Cardiac muscle cell (in vitro differentiated cells and primary cell): ENCODE measurements around the gene FBXO44. TPM values are rescaled to one million over a fixed set of nuclear protein-coding genes. Genes with fewer than 3 reads are reported as not detected.

Experiments used
- DNase-seq, 2 donors: peaks; one replicate each; pipeline versions ENCODE4 v3.0.0 to v3.0.0-alpha.2; 2010 to 2017; ENCODE audit warnings: low read depth in 1 of 2, low spot score in 1 of 2
- H3K27ac ChIP-seq: fragments of 200-600 bp; sonication (generic); 2 replicates; pipeline ENCODE4 v1.5.1; 2016
- H3K27me3 ChIP-seq: fragments of 200-600 bp; sonication (generic); 2 replicates; pipeline ENCODE4 v1.6.0; 2016; ENCODE audit warnings: control low read depth
- H3K36me3 ChIP-seq: fragments of 200-600 bp; sonication (generic); 2 replicates; pipeline ENCODE4 v1.5.1; 2016; ENCODE audit warnings: control low read depth
- H3K4me1 ChIP-seq: fragments of 200-600 bp; sonication (generic); 2 replicates; pipeline ENCODE4 v1.8.1; 2017; ENCODE audit warnings: low read depth, mild to moderate bottlenecking, mixed run types
- H3K4me3 ChIP-seq: fragments of 200-600 bp; sonication (generic); 2 replicates; pipeline ENCODE4 v1.5.1; 2016; ENCODE audit warnings: mild to moderate bottlenecking
- H3K9me3 ChIP-seq: fragments of 200-600 bp; sonication (generic); 2 replicates; pipeline ENCODE4 v1.5.1; 2017; ENCODE audit warnings: low read depth, mild to moderate bottlenecking, control low read depth
- polyA plus RNA-seq: library from polyadenylated mRNA; unstranded; fragments of >200 nt; fragmentation: Nextera tagmentation; extraction: Ambion mirVana; gene quantifications from 2 replicates; pipeline ENCODE4 v1.2.1, GENCODE V29; 2016
- total RNA-seq: library from RNA; depleted of rRNA; stranded (reverse); fragments of >200 nt; gene quantifications from 2 replicates; pipeline ENCODE4 v1.2.3, GENCODE V29; 2016
- TF ChIP-seq, protein P1 (sequence below): IDR thresholded peaks from 2 replicates; pipeline ENCODE4 v1.5.1; 2012; ENCODE audit warnings: low read depth, mild to moderate bottlenecking, low read length

FBXO44 gene
- total and polyA plus RNA-seq, 2 experiments from 2014 or later: 43.6 to 58.8 TPM

GRCh38 chr1:11708554-11709350, 54.1 kb downstream of the FBXO44 start:
- Histone ChIP-seq H3K27me3 (no peaks in the 10 kb centered on the region), H3K27ac (peak overlapping the region; percentile 68), H3K36me3 (no peaks in the 10 kb centered on the region), H3K9me3 (no peaks in the 10 kb centered on the region), H3K4me3 (no peak overlapping the region), H3K4me1 (peaks cover 11% of the 10 kb centered on the region)
- TF ChIP-seq, protein P1, sequence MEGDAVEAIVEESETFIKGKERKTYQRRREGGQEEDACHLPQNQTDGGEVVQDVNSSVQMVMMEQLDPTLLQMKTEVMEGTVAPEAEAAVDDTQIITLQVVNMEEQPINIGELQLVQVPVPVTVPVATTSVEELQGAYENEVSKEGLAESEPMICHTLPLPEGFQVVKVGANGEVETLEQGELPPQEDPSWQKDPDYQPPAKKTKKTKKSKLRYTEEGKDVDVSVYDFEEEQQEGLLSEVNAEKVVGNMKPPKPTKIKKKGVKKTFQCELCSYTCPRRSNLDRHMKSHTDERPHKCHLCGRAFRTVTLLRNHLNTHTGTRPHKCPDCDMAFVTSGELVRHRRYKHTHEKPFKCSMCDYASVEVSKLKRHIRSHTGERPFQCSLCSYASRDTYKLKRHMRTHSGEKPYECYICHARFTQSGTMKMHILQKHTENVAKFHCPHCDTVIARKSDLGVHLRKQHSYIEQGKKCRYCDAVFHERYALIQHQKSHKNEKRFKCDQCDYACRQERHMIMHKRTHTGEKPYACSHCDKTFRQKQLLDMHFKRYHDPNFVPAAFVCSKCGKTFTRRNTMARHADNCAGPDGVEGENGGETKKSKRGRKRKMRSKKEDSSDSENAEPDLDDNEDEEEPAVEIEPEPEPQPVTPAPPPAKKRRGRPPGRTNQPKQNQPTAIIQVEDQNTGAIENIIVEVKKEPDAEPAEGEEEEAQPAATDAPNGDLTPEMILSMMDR: no peak
- DNase-seq: no peak

GRCh38 chr1:11711490-11711889, 56.8 kb downstream of the FBXO44 start:
- H3K27ac ChIP-seq: no peak overlapping the region
- H3K27me3 ChIP-seq: no peaks in the 10 kb centered on the region
- no peaks in the 10 kb centered on the region for H3K36me3 ChIP-seq
- H3K4me1 ChIP-seq: peaks cover 11% of the 10 kb centered on the region
- no peak overlapping the region for H3K4me3 ChIP-seq
- no peaks in the 10 kb centered on the region for H3K9me3 ChIP-seq
- TF ChIP-seq, protein P1: no peak
- DNase-seq: no peak

GRCh38 chr1:11712285-11712684, 57.6 kb downstream of the FBXO44 start:
- Histone ChIP-seq H3K27ac (no peak overlapping the region), H3K4me1 (peaks cover 10% of the 10 kb centered on the region), H3K36me3 (no peaks in the 10 kb centered on the region), H3K4me3 (no peak overlapping the region), H3K9me3 (no peaks in the 10 kb centered on the region), H3K27me3 (no peaks in the 10 kb centered on the region)
- no peak for DNase-seq
- TF ChIP-seq, protein P1: no peak

Other genes starting within 250 kb of the FBXO44 start
- gene DISP3, start 175.7 kb upstream of the FBXO44 start, total RNA-seq: 0.74 and 1.9 TPM in 2 replicates
- gene DISP3, start 175.7 kb upstream of the FBXO44 start, polyA plus RNA-seq: 0.18 and 1.8 TPM in 2 replicates
- gene FBXO2, start 448 bp upstream of the FBXO44 start, total RNA-seq: 15.8 and 20.9 TPM in 2 replicates
- 28.3 and 29.8 TPM in 2 replicates for gene FBXO2, start 448 bp upstream of the FBXO44 start, polyA plus RNA-seq
- 9.2 and 9.4 TPM in 2 replicates for gene FBXO6, start 9.3 kb downstream of the FBXO44 start, total RNA-seq
- 10.3 and 15.0 TPM in 2 replicates for gene FBXO6, start 9.3 kb downstream of the FBXO44 start, polyA plus RNA-seq
- 92.7 and 102 TPM in 2 replicates for gene MAD2L2, start 26.3 kb downstream of the FBXO44 start, total RNA-seq
- gene MAD2L2, start 26.3 kb downstream of the FBXO44 start, polyA plus RNA-seq: 115 and 148 TPM in 2 replicates
- 0.25 and 0.36 TPM in 2 replicates for gene DRAXIN, start 36.8 kb downstream of the FBXO44 start, total RNA-seq
- gene DRAXIN, start 36.8 kb downstream of the FBXO44 start, polyA plus RNA-seq: 0.27 TPM in 1 of 2 replicates, not detected in the other
- 56.7 and 58.6 TPM in 2 replicates for gene AGTRAP, start 81.3 kb downstream of the FBXO44 start, total RNA-seq
- 81.4 and 94.0 TPM in 2 replicates for gene AGTRAP, start 81.3 kb downstream of the FBXO44 start, polyA plus RNA-seq
- gene C1orf167, start 107.3 kb downstream of the FBXO44 start, total RNA-seq: 0.14 and 1.4 TPM in 2 replicates
- 0.44 and 1.00 TPM in 2 replicates for gene C1orf167, start 107.3 kb downstream of the FBXO44 start, polyA plus RNA-seq
- gene MTHFR, start 151.1 kb downstream of the FBXO44 start, total RNA-seq: 54.7 and 64.0 TPM in 2 replicates
- 29.0 and 37.5 TPM in 2 replicates for gene MTHFR, start 151.1 kb downstream of the FBXO44 start, polyA plus RNA-seq
- 22.5 and 27.8 TPM in 2 replicates for gene CLCN6, start 151.3 kb downstream of the FBXO44 start, total RNA-seq
- gene CLCN6, start 151.3 kb downstream of the FBXO44 start, polyA plus RNA-seq: 15.8 and 31.8 TPM in 2 replicates
- gene NPPA, start 192.9 kb downstream of the FBXO44 start, total RNA-seq: 57.5 and 331 TPM in 2 replicates
- gene NPPA, start 192.9 kb downstream of the FBXO44 start, polyA plus RNA-seq: 90.0 and 601 TPM in 2 replicates
- 18.9 and 192 TPM in 2 replicates for gene NPPB, start 204.1 kb downstream of the FBXO44 start, total RNA-seq
- 30.8 and 188 TPM in 2 replicates for gene NPPB, start 204.1 kb downstream of the FBXO44 start, polyA plus RNA-seq